Measurements from ENCODE around the gene CD80.
"Not testable (repeated sequence)": the region's sequence is repeated elsewhere in the genome, so short reads cannot be mapped to it uniquely, and the experiment has no call there.

Gene CD80, protein sequence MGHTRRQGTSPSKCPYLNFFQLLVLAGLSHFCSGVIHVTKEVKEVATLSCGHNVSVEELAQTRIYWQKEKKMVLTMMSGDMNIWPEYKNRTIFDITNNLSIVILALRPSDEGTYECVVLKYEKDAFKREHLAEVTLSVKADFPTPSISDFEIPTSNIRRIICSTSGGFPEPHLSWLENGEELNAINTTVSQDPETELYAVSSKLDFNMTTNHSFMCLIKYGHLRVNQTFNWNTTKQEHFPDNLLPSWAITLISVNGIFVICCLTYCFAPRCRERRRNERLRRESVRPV

DNA sequence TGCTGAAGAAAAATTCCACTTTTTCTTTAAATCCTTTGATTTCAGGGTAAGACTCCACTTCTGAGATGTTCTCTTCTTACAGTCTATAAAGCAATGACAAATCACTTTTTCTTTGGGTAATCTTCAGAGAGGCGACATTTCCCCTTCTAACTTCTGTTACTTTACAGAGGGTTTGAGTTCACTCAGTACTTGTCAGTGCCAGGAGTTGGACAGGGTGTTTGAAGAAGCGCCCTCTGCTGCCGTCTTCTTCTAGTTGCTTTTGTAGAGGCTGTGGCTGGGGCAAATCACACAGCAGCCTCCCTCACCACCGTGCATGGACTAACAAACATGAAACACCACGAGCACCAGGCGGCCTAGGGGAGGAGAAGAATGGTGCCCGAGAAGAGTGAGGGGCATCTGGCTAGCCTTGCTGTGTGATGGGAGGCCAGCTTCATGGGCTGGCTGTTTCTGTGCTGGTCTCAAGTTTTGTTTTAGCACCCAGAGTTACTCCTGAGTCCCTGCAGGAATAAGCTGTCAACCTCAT is at the start of gene CD80:
Gene CD80 (minus strand): TSS at position 174 of the 523 bp plus-strand sequence. CDS start 1,886 bp downstream, outside the sequence.
- no peak for DNase-seq

DNA sequence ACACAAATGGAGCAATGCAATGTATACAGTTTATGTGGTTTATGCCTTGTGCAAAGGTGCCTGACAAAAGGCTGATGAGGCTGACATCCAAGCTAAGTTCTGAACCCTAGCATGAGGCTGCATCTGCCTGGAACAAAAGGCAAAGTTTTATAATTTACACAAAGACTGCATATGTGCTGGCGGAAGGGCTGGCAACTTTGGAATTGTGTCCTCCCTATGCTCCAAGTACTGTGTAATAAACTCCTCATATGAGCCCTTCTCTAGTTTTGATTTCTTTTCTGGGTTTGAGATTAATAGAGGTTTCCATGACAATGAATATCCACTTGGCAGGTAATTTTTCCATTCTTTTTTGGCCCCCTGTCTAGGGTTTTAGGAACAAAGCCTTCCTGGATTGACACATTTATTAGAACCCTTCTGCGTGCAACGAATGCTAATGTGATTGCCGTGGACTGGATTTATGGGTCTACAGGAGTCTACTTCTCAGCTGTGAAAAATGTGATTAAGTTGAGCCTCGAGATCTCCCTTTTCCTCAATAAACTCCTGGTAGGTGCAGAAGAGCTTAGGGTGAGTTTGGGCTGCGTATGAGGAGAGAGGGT is 49.1 kb upstream of the CD80 start:
- DNase-seq = no peak

DNA sequence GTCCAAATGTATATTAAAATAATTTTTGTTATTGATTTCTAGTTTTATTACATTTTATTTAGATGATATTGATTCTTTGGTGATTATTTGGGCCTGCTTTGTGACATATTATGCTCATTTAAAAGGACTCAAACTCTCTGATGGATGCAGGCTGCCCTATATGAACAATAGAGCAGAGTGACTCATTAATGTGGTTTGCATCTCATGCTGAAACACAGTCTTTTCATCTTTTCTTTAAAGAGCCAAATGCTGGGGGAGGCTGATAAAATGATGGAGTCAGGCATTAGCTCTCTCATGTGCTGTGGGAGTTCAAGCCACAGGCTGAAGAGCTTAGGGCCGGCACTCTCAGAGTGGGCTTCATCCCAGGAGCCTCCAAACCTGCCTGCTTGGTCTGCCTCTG is 45.5 kb upstream of the CD80 start:
- no peak for DNase-seq

DNA sequence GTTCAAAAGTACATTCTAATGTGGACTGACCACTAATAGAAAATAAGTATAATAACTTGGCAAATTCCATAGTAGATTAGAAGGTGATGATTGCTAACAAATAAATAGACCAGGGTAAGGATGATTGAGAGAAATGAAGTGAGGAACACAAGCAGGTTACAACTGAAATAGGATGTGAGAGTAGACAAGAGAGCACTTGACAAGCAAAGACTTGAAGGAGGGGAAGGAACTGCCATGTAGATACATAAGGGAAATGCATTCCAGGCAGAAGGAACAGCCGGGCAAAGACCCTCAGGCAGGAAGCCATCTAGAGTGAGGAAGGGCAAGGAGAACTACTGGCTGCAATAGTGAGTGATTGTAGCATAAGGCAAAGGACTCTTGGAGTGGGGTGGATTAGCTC is 43.3 kb upstream of the CD80 start:
- DNase-seq = no peak

DNA sequence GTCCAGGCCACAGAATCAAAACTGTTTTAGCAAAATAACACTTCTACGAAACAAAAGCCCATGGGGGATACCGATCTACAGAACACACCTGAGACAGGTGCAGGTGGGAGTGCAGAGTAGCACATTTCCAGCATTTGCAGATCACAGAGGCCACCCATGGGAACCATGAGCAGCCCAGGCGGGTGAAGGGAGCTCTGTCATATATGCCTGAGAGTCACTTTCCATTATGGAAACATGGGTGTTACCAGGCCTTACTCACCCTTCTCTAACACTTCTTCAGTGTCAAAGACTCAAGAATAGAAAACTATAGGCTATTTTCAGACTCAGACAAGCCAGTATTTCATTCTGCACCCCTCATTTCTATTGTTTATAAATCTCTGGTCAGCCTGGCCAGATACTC is 41.7 kb upstream of the CD80 start:
- no peak for DNase-seq

DNA sequence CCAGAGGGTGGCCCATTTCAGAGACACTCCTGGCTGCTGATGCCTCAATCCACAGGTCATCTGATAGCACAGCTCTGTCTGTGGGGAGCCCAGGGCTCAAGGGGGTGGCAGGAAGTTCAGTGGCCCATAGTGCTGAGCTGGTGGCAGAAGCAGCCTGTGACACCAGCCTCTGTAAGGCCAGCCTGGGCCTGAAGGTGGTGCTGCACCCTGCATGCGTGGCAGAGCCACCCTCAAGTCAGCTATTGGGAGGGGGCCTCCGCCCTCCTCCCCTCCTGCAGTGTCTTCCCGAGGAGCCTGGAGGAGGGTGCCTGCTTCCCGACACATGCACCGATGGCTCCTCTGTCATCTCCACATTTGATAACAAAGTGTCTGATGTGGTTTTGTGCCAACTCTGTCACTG is 41.3 kb upstream of the CD80 start:
- no peak for DNase-seq

DNA sequence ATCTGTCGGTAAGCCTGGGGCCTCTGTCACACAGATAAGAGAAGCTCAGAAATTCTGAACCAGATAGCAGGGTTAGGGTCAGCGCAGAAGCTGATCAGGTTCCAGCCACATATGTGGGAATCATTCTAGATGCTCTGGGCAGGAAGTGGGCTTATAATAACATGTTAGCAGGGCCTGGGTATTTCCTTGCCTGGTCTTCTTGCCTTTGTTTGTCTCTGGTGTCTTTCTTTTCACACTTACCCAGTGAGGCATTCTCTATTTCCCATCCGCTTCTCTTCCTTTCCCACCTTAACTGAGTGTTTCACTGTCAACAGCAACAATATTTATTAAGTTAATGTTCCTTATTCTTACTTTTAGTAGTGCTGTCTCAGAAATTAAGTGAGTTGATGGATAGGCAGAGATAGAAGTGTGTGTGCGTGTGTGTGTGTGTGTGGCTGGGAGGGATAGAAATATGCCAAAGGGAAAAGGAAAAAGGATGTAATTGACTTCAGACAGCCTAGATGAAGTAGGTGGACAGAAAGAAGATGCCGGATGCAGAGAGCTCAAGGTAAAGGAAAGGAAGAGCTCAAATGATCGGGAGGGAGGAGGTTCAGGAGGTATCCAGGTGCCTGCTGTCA is 40.3 kb upstream of the CD80 start:
- DNase-seq = no peak

DNA sequence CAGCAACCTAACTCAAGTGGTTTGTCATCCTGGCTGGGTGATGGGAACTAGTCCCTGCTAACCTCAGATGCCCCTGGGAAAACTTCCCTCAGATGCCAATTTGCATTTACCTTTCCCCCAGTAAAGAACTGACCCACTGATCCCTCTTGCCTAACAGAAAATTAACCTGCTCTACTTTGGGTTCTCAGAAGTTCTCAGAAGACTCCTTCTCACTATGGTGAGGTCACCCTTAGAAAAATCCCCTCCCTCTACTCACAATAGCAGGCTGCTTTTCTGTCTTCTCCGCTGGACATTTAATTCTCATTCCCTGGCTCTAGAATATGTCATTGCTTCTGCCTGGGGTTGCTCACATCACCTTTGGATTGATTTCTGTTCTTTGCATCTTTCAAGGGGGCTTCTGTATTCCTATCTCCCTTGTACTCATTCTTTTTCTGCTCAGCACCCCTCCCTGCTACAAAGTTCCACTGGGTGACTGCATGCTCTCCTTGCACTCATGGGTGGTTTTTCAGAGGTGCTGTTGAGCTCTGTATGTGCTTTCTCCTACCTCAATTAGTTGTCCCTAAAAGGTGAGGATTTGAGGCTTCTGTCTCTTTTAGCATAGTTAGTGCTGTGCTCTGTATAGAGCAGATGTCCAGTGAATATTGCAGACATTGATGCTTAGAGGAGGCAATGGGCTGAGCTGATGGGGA is 39.1 kb upstream of the CD80 start:
- DNase-seq = no peak

DNA sequence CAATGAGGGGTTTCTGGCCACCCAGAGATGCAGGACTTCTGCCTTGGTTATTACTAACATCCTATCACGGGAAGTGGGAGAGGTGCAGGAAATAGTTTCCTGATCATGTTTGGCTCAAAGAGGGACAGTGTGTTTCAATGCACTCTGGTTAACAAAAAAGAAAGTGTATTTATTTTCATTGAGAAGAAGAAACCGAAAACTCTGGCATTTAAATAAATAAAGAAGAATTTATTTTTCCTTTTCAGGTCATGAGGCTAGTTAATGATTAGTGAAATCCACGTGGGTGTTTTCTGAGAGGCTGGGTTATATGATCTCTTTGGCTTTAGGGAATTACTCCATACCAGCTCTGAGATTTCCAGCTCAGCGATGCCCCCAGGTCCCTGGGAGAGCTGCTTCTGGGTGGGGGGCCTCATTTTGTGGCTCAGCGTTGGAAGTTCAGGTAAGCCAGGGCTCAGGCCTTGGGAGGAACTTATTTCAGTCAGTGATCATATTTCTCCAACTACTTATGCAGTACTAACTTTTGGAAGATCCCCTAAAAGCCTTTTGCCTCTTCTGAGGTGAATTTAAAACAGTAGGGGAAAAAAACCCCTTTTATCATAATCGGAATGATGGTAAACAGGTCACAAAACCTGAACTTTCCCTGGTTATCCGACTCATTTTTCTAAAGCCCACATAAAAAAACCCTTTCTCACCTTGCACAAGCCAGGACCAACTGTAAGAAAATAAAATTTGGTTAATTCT is 38.3 kb upstream of the CD80 start, which contains the start of gene PLA1A:
Gene PLA1A (plus strand): TSS at position 338 of the 741 bp plus-strand sequence. CDS start 29 bp downstream, at position 367.
- DNase-seq = no peak

DNA sequence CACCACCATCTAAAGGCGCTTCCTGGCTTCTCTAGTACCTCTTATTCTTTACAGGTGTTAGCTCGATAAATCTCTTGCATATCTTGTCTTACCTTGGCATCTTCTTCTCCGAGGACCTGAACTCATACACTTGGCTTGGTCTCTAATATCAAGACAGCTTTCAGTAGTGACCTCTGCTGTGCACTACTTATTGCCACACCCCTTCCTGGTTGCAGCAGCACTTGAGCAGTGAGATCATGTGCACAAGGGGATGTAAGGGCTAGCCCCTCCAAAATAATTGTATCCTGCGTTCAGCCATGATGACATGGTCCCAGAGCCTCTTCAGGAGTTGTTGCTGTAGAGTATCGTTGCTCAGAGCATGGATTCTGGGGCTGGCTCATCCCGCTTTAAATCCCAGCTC is 37.0 kb upstream of the CD80 start:
- DNase-seq = no peak

DNA sequence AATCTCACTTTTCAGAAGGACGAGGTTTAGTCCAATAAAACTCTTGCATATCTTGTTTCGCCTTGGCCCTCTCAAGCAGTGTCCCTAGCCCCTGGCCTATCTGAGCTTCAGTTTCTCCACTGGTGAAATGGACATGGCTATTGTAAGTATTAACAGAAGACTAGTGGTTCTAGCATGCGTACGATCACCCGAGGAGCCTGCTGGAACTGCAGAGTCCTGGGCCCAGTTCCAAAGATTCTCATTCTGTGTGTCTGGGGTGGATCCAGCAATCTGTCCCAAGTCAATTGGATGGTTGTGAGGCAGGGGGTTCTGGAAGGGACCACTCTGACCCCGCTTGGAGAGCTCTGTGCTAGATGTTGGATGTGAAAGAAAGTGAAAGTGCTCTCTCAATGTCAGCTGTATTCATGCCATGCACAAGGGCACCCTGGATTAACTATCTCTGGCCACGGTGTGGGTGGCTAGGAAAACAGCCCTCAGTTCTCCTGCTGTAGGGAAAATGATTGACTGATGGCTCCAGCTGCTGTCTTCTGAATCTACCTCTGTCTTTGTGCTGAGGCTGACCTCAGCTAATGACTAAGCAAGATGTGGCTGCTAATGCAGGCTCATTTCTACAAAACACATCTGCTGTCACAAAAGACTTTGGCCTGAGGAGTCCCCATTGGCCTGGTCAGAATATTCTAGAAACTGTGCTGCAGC is 36.4 kb upstream of the CD80 start:
- DNase-seq = no peak

DNA sequence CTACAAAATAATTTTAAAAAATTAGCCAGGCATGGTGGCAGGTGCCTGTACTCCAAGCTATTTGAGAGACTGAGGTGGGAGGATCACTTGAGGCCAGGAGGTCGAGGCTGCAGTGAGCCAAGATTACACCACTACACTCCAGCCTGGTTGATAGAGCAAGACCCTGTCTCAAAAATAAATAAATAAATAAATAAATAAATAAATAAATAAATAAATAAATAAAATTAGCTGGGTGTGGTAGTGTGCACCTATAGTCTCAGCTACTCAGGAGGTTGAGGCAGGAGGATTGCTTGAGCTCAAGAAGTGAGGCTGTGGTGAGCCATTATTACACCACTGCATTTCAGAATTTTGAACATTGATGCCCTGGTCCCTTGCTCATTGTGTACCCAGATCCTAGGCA is 35.5 kb upstream of the CD80 start:
- DNase-seq = not testable (repeated sequence)

DNA sequence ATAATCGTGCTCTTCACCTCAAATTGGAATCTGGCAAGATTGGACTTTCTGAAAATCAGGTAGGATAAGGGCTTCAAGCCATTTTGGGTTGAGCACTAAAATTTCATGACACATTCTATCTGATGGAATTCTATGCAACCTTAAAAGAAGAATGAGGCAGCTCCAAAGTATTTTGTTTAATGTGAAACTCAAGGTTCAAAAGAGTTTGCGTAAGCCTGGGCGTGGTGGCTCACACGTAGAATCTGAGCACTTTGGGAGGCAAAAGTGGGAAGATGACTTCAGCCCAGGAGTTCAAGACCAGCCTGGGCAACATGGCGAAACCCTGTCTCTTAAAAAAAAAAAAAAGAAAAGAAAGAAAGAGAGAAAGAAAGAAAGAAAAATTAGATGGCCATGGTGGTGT is 34.7 kb upstream of the CD80 start:
- no peak for DNase-seq

DNA sequence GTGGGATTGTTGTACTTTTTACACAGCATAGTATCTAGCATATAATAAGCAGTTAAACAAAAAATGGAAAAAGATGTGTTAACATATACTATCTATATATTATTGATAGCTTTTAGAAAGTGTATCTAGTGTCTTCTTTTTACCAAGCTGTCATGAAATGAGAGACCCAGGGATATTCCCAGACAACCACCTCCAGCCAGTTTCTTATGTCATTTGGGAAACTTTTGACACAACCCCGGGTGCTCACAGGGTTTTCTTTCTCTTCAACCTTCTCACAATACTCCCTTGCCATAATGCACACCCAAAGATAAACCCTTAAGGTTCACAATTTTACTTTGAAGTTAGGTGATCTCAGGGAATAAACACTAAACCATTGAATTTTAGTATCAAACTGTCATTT is 33.4 kb upstream of the CD80 start:
- no peak for DNase-seq

DNA sequence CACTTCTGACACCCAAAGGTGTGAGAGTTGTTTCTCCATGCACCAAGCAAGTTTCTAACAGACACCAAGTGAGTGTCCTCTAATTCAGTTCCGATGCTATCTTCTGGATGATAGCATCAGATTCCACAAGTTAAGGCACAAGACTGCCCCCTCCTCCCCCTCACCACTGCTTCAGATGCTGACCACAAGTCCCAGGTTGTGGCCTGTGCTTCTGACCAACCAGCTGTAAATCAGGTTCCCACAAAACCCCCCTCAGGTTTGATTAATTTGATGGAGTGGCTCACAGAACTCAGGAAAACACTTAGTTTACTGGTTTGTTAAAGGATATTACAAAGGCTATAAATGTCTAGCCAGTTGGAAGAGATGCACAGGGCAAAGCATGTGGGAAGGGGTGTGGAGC is 31.3 kb upstream of the CD80 start:
- no peak for DNase-seq

DNA sequence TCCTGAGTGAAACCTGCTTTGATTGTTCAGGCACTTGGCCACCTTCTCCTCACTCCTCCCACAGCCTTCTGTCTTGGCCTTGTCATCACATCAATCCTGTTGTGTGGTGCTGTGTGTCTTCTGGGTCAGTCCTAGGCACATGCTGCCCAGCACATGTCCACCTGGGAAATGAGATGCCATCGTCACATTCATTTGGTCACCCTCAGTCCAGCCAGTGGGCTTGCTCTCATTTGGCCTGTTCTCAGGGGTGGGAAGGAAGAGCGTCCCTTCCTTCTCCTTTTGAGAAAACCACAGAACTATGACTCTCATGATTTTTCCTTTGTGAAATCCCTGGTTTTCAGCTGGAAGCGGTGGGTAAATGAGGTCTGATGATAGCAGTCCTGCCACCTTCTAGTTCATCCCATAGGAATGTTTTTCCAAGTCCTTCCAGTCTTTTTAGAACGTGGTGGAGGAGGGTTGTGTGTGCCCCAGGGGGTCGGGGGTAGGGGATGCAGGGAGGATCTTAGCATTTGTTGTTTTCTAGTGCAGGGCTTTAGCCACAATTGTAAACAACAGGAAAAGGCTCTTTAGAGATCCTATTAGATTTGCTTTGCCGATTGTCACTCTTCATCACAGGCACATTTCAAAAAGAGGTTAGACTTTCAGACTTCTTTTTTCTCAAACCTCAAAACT is 29.8 kb upstream of the CD80 start:
- DNase-seq = no peak

DNA sequence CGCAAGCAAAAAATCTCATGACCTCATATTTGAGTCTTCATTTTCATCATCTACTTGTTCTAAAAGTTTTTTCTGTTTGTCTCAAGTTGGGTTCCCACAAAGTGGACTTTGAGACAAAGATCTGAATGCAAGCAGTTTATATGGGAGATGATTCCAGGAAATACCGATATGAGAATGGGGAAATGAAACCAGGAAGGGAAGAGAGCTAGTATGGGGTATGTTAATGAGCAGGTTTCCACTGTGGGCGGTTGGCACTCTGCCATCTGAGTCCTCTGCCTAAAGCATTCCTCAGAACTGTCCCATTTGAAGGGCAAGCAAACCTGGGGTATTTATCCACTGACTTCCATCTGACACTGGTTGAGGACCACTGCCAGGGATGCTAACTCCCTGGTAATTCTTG is 28.7 kb upstream of the CD80 start:
- DNase-seq = no peak

DNA sequence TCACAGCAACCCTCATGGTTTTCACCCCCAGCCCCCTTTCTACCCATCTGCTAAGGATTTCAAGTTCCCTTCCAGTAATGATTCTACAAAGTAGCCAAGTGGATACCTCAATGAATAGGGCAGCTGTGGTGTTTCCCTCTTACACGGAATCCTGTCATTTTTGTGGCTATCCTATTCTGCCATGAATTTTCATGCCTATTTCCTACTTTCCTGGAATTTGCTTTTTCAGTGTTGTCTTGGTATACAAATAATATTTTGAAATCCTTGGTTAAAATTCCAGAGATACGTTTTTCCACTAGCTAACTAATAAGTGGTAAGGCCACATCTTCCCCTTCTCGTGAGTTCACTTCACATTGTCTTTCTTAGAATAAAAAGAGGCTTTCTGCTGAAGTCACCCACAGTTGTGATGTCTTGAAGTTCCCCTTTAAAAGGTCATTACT is 27.3 kb upstream of the CD80 start:
- no peak for DNase-seq

DNA sequence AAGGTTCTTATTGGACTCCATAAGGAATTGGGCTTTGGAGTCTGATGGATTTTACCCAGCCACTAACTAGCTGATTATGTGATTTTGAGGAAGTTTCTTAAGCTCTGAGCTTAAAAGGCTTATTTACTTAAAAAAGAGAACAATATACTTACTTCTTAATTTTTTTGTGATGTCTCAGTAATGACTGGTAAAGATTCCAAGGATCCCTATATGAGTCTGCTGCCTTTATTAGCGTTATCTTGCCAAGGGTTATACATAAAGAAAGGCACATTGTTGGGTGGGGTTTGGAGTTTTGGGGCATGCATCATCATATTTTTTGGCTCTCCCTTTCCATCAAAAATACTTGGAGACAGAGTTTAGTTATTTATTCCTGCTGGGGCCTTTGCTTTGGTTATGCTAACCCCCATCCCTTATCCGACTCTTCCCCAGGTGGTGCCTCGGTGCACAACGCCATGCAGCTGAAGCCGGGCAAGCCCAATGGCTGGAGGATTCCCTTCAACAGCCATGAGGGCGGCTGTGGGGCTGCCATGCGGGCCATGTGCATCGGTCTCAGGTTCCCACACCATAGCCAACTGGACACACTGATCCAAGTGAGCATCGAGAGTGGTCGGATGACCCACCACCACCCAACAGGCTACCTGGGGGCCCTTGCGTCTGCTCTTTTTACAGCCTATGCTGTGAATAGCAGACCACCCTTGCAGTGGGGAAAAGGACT is 26.6 kb upstream of the CD80 start:
- no peak for DNase-seq

DNA sequence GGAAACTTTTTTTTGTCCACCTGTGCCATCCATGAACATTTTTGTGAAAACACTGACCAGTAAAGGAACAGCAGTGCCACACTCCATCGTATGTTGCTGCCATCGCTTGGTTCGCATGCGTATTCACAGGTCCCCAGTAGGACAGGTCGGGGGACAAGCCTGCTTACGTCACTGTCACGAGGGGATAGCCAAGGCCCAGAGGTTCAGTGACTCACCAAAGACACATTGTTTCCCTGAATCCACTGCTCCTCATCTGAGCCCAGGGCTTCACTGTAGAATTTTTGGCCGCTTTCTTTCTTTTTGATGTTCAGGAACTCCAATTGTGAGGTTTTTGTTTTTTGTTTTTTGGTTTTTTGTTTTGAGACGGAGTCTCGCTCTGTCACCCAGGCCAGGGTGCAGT is 25.8 kb upstream of the CD80 start:
- DNase-seq = no peak

DNA sequence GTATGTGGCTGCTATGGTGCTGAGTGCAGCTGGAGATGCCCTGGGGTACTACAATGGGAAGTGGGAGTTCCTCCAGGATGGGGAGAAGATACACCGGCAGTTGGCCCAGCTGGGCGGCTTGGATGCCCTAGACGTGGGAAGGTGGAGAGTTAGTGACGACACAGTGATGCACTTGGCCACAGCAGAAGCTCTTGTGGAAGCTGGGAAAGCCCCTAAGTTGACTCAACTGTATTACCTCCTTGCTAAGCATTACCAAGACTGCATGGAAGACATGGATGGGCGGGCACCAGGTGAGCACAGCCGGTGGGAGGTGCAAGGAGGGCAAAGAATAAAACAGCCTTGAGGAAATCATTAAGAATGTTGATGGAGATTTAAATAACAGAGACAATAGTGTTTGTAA is 22.8 kb upstream of the CD80 start:
- no peak for DNase-seq

Measured in NCI-H1092 treated with DMSO at 0.1 percent for 48 hours (cell line).